Small intestine (tissue), 7 donors: Measurements from ENCODE around the gene ZNF593OS. TPM values are rescaled to one million over a fixed set of nuclear protein-coding genes. Genes with fewer than 3 reads are reported as not detected.
A peak's percentile ranks its signal among the peaks of the same experiment; 100 is the strongest.

ENCODE experiments used
- DNase-seq, 2 donors: peaks; one replicate each; pipeline versions ENCODE4 v3.0.0 to v3.0.0-alpha.2; 2013
- FAIRE-seq: peaks from 2 replicates; lab custom pipeline; 2012; peaks lifted over from hg19 to GRCh38; lab: Jason Lieb, UNC
- H3K27ac ChIP-seq, 3 donors: one replicate each; pipeline ENCODE4 v1.5.1; 2013; ENCODE audit warnings: low read length in 2 of 3, mild to moderate bottlenecking in 2 of 3, control low read depth in 1 of 3, inconsistent platforms in 1 of 3, low read depth in 1 of 3, moderate library complexity in 1 of 3
- H3K27me3 ChIP-seq, 3 donors: one replicate each; pipeline ENCODE4 v1.6.1; 2013; ENCODE audit warnings: low read length in 3 of 3, inconsistent platforms in 1 of 3; ENCODE audit not compliant: control insufficient read depth in 3 of 3, insufficient read depth in 3 of 3
- H3K36me3 ChIP-seq, 3 donors: one replicate each; pipeline ENCODE4 v1.6.1; 2013; ENCODE audit warnings: low read length in 3 of 3, inconsistent platforms in 1 of 3, low read depth in 1 of 3, mild to moderate bottlenecking in 1 of 3, moderate library complexity in 1 of 3; ENCODE audit not compliant: control insufficient read depth in 3 of 3, insufficient read depth in 2 of 3
- H3K4me1 ChIP-seq, 3 donors: one replicate each; pipeline ENCODE4 v1.6.1; 2013; ENCODE audit warnings: low read length in 2 of 3, inconsistent platforms in 1 of 3, low read depth in 1 of 3, mild to moderate bottlenecking in 1 of 3, moderate library complexity in 1 of 3; ENCODE audit not compliant: control insufficient read depth in 3 of 3, insufficient read depth in 2 of 3
- H3K4me3 ChIP-seq, 3 donors: one replicate each; pipeline ENCODE4 v1.5.1; 2013; ENCODE audit warnings: low read length in 3 of 3, control low read depth in 1 of 3, inconsistent platforms in 1 of 3, low read depth in 1 of 3, mild to moderate bottlenecking in 1 of 3, moderate library complexity in 1 of 3
- H3K9me3 ChIP-seq, 2 donors: one replicate each; pipeline ENCODE4 v1.6.1; 2013; ENCODE audit warnings: low read depth in 1 of 2, low read length in 1 of 2; ENCODE audit not compliant: control insufficient read depth in 2 of 2, insufficient read depth in 1 of 2
- WGBS, 3 donors: extraction: QIAGEN DNeasy Blood & Tissue Kit; methylation state at CpG; one replicate each; pipeline ENCODE4 v1.1.7; 2013; 5-methylcytosine and 5-hydroxymethylcytosine counted together
- polyA plus RNA-seq, 4 donors: library from polyadenylated mRNA; stranded (reverse) in 3 of 4; unstranded in 1 of 4; fragments of 200-250 nt in 3 of 4; fragments of 120-200 nt in 1 of 4; gene quantifications; one replicate each; pipeline versions ENCODE4 v1.2.1 to v1.2.3, GENCODE V29; 2013
- donor health status: healthy with polysubstance abuse.
- donor health status: control.
- donor health status: control.
- donor health status: Bipolar disorder and iron deficiency.
- donor health status: healthy.

The ZNF593OS gene
- polyA plus RNA-seq, 4 donors: 0.16 to 0.50 TPM; not detected in 2

- no peak for DNase-seq
- no peak for FAIRE-seq
- Histone ChIP-seq H3K4me1 (peaks cover 0 to 14% (median 0%) of the 10 kb centered on the region in 3 donors), H3K9me3 (no peaks in the 10 kb centered on the region), H3K36me3 (peaks cover 0 to 49% (median 8%) of the 10 kb centered on the region in 3 donors), H3K4me3 (no peak overlapping the region), H3K27me3 (no peaks in the 10 kb centered on the region), H3K27ac (no peak overlapping the region)
- 81 to 89% (median 84%) methylated on average over 4 of the region's 4 CpGs for WGBS, 3 donors
These were observed 8.4 kb upstream of the ZNF593OS start for GRCh38 chr1:26180010-26180506.

- H3K27me3 ChIP-seq: no peaks in the 10 kb centered on the region
- FAIRE-seq (no peak), DNase-seq (peak; percentile 94 to 95)
- peak within 1 kb of the TSS; percentile 86 to 97 (median 87) for H3K27ac ChIP-seq
- 13 to 33% (median 24%) methylated on average over 20 to 21 of the region's 21 CpGs for WGBS, 3 donors
- peak within 1 kb of the TSS in 2 of 3 donors; percentile 56 to 68 for H3K4me3 ChIP-seq
- no peaks in the 10 kb centered on the region for H3K9me3 ChIP-seq
- H3K4me1 ChIP-seq: peaks cover 0 to 14% (median 0%) of the 10 kb centered on the region in 3 donors
- H3K36me3 ChIP-seq: peaks cover 0 to 23% (median 2%) of the 10 kb centered on the region in 3 donors
These were observed 5.6 kb upstream of the ZNF593OS start, which contains the start of gene CNKSR1 for GRCh38 chr1:26177182-26177684. Gene CNKSR1, plus strand, starts transcription at chr1:26177491. Its CDS starts 57 bp downstream, at chr1:26177548.

- H3K9me3 ChIP-seq: no peaks in the 10 kb centered on the region
- no peak overlapping the region for H3K4me3 ChIP-seq
- no peak for FAIRE-seq
- DNase-seq: no peak
- H3K27me3 ChIP-seq: no peaks in the 10 kb centered on the region
- H3K27ac ChIP-seq: no peak overlapping the region
- WGBS, 3 donors: 89 to 95% (median 93%) methylated on average over 8 of the region's 8 CpGs
- peaks cover 0 to 23% (median 0%) of the 10 kb centered on the region in 3 donors for H3K36me3 ChIP-seq
- H3K4me1 ChIP-seq: peaks cover 0 to 24% (median 0%) of the 10 kb centered on the region in 3 donors
These were observed 3.7 kb upstream of the ZNF593OS start for GRCh38 chr1:26175346-26175745.

- DNase-seq (no peak), FAIRE-seq (no peak)
- Histone ChIP-seq H3K36me3 (peaks cover 0 to 15% (median 0%) of the 10 kb centered on the region in 3 donors), H3K9me3 (no peaks in the 10 kb centered on the region), H3K27me3 (no peaks in the 10 kb centered on the region), H3K27ac (peak overlapping the region in 2 of 3 donors; percentile 74 to 90), H3K4me3 (peak overlapping the region; percentile 64 to 88 (median 64)), H3K4me1 (peaks cover 0 to 22% (median 0%) of the 10 kb centered on the region in 3 donors)
- 50 to 64% (median 59%) methylated on average over 9 of the region's 9 CpGs for whole genome bisulfite sequencing, 3 donors
These were observed 1.2 kb downstream of the ZNF593OS start for GRCh38 chr1:26170472-26170821.

- DNase-seq (peak; percentile 88 to 94), FAIRE-seq (no peak)
- Histone ChIP-seq H3K4me1 (peaks cover 0 to 22% (median 0%) of the 10 kb centered on the region in 3 donors), H3K27me3 (no peaks in the 10 kb centered on the region), H3K4me3 (peak within 1 kb of the TSS; percentile 64 to 88 (median 64)), H3K27ac (peak within 1 kb of the TSS; percentile 34 to 90 (median 74)), H3K9me3 (no peaks in the 10 kb centered on the region), H3K36me3 (peaks cover 0 to 15% (median 0%) of the 10 kb centered on the region in 3 donors)
- 1% methylated on average over 57 to 76 of the region's 76 CpGs for WGBS, 3 donors
These were observed 1.8 kb downstream of the ZNF593OS start, which contains the start of gene ZNF593 for GRCh38 chr1:26169669-26170471. Gene ZNF593, plus strand, starts transcription at chr1:26169908. Its CDS starts 76 bp downstream, at chr1:26169984.

- H3K4me1 ChIP-seq: peaks cover 0 to 26% (median 0%) of the 10 kb centered on the region in 3 donors
- H3K36me3 ChIP-seq: peaks cover 0 to 15% (median 0%) of the 10 kb centered on the region in 3 donors
- DNase-seq (no peak), FAIRE-seq (no peak)
- H3K27ac ChIP-seq: peak overlapping the region in 2 of 3 donors; percentile 74 to 90
- H3K9me3 ChIP-seq: no peaks in the 10 kb centered on the region
- WGBS, 3 donors: 23 to 44% (median 36%) methylated on average over 4 of the region's 4 CpGs
- peak overlapping the region in 1 of 3 donors; percentile 64 for H3K4me3 ChIP-seq
- H3K27me3 ChIP-seq: no peaks in the 10 kb centered on the region
These were observed 2.5 kb downstream of the ZNF593OS start for GRCh38 chr1:26169198-26169554.

- Histone ChIP-seq H3K4me1 (peaks cover 0 to 30% (median 0%) of the 10 kb centered on the region in 3 donors), H3K4me3 (peak within 1 kb of the TSS; percentile 64 to 88 (median 64)), H3K9me3 (no peaks in the 10 kb centered on the region), H3K27ac (peak within 1 kb of the TSS; percentile 34 to 90 (median 74)), H3K27me3 (peaks cover 0 to 4% (median 0%) of the 10 kb centered on the region in 3 donors), H3K36me3 (peaks cover 0 to 15% (median 0%) of the 10 kb centered on the region in 3 donors)
- WGBS, 3 donors: 47 to 61% (median 61%) methylated on average over 5 of the region's 5 CpGs
- DNase-seq: no peak
- FAIRE-seq: no peak
These were observed 3.0 kb downstream of the ZNF593OS start, which contains the start of gene C1orf232 for GRCh38 chr1:26168410-26169197. Gene C1orf232, minus strand, starts transcription at chr1:26168963. Its CDS starts 464 bp downstream, at chr1:26168499.
